MM.1S (cell line): ENCODE results near the gene ALG9.

Experiments used
- EZH2 ChIP-seq: fragments of 300-600 bp; sonication (generic); optimal IDR thresholded peaks from 2 replicates; pipeline ENCODE3; 2017; ENCODE audit warnings: low read depth, mild to moderate bottlenecking, antibody characterized with exemption, low read length, mixed read lengths
- EZH2phosphoT487 ChIP-seq: fragments of 300-600 bp; sonication (generic); IDR thresholded peaks from 2 replicates; pipeline ENCODE4 v1.6.1; 2018; ENCODE audit warnings: antibody characterized with exemption, low read length
- TF ChIP-seq, protein P1 (sequence below): fragments of 300-600 bp; sonication (generic); IDR thresholded peaks from 2 replicates; pipeline ENCODE4 v1.5.1; 2016; ENCODE audit warnings: antibody characterized with exemption, low read length, mixed read lengths

DNA sequence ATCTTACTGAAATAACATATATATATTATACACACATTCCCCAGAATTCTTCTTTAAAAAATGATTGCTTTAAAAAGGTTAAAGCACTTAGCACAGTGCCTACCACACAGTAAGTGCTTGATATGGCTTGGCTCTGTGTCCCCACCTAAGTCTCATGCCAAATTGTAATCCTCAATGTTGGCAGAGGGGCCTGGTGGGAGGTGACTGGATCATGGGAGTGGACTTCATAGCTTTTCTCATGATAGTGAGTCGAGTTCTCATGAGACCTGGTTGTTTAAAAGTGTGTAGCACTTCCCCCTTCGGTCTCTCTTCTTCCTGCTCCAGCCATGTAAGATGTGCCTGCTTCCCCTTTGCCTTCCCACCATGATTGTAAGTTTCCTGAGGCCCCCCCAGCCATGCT lies 34.0 kb upstream of the ALG9 start:
- TF ChIP-seq, protein P1, sequence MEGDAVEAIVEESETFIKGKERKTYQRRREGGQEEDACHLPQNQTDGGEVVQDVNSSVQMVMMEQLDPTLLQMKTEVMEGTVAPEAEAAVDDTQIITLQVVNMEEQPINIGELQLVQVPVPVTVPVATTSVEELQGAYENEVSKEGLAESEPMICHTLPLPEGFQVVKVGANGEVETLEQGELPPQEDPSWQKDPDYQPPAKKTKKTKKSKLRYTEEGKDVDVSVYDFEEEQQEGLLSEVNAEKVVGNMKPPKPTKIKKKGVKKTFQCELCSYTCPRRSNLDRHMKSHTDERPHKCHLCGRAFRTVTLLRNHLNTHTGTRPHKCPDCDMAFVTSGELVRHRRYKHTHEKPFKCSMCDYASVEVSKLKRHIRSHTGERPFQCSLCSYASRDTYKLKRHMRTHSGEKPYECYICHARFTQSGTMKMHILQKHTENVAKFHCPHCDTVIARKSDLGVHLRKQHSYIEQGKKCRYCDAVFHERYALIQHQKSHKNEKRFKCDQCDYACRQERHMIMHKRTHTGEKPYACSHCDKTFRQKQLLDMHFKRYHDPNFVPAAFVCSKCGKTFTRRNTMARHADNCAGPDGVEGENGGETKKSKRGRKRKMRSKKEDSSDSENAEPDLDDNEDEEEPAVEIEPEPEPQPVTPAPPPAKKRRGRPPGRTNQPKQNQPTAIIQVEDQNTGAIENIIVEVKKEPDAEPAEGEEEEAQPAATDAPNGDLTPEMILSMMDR: no peak
- TF ChIP-seq EZH2phosphoT487: no peak
- no peak for TF ChIP-seq EZH2
